Transverse colon (tissue), 4 donors: Measurements from ENCODE around the gene CST7. TPM values are rescaled to one million over a fixed set of nuclear protein-coding genes. Genes with fewer than 3 reads are reported as not detected.

Experiments used
- DNase-seq: peaks from one replicate; pipeline ENCODE4 v3.0.0-alpha.2; 2019
- H3K27ac ChIP-seq, 4 donors: fragments of 200-600 bp; sonication (generic); 2 replicates each; pipeline ENCODE4 v1.5.1; 2016 to 2018; ENCODE audit warnings: inconsistent platforms in 4 of 4
- H3K27me3 ChIP-seq: fragments of 200-600 bp; sonication (generic); 2 replicates; pipeline ENCODE4 v1.5.1; 2017; ENCODE audit warnings: inconsistent platforms
- H3K36me3 ChIP-seq, 4 donors: fragments of 200-600 bp; sonication (generic); 2 replicates each; pipeline ENCODE4 v1.5.1; 2017 to 2019; ENCODE audit warnings: inconsistent platforms in 4 of 4
- H3K4me1 ChIP-seq, 4 donors: fragments of 200-600 bp; sonication (generic); 2 replicates each; pipeline ENCODE4 v1.5.1; 2017 to 2020; ENCODE audit warnings: inconsistent platforms in 4 of 4
- H3K4me3 ChIP-seq, 4 donors: fragments of 200-600 bp; sonication (generic); 1 replicate in 1 of 4; 2 replicates in 3 of 4; pipeline versions ENCODE4 v1.5.1 to v1.6.1; 2017 to 2019; ENCODE audit warnings: inconsistent platforms in 4 of 4
- H3K9me3 ChIP-seq, 2 donors: fragments of 200-600 bp; sonication (generic); 2 replicates each; pipeline ENCODE4 v1.5.1; 2017 to 2019; ENCODE audit warnings: inconsistent platforms in 2 of 2
- CTCF ChIP-seq, 5 experiments: fragments of 200-600 bp in 3 of 5; fragments of 450-650 bp in 2 of 5; sonication (generic) in 3 of 5; IDR thresholded peaks; 1 replicate in 2 of 5; 2 replicates in 3 of 5; pipeline ENCODE4 v1.5.1; 2016 to 2017; ENCODE audit warnings: antibody characterized with exemption in 5 of 5, inconsistent platforms in 3 of 5, mild to moderate bottlenecking in 2 of 5, moderate library complexity in 1 of 5
- EP300 ChIP-seq: sonication (generic); formaldehyde crosslinking; IDR thresholded peaks from one replicate; pipeline ENCODE4 v1.6.1; 2017; ENCODE audit warnings: antibody characterized with exemption, low read depth
- POLR2A ChIP-seq: fragments of 450-650 bp; IDR thresholded peaks from one replicate; pipeline ENCODE4 v1.6.1; 2016; ENCODE audit warnings: antibody characterized with exemption, mild to moderate bottlenecking, moderate library complexity
- POLR2AphosphoS5 ChIP-seq, 3 donors: sonication (generic); formaldehyde crosslinking; IDR thresholded peaks; one replicate each; pipeline ENCODE4 v1.6.1; 2016; ENCODE audit warnings: antibody characterized with exemption in 3 of 3
- WGBS, 2 donors: methylation state at CpG; one replicate each; pipeline ENCODE4 v1.1.5; 2018; ENCODE audit warnings: low coverage in 1 of 2; 5-methylcytosine and 5-hydroxymethylcytosine counted together
- in situ Hi-C, 4 donors: fragments of 200-750 bp; cut with MboI; loops; one replicate each; pipeline versions ENCODE4 v1.15.0 to v1.15.1; 2017; ENCODE audit warnings: low sequenced_read_pairs in 3 of 4, low pct_ligation_motif_present in 1 of 4, low pct_unique_long_range_greater_than_20kb in 1 of 4
- intact Hi-C: fragments of 100-400 bp; cut with DNase I; formaldehyde crosslinking; loops from one replicate; pipeline ENCODE4 v1.15.1; 2023; ENCODE audit warnings: low total_unique reads
- total RNA-seq, 4 donors: library from RNA; depleted of rRNA; stranded (reverse); fragments of >200 nt; gene quantifications; one replicate each; pipeline ENCODE4 v1.1.0, GENCODE V29; 2016

The CST7 gene
- total RNA-seq, 4 donors from 2014 or later = 3.2 to 3.3 TPM; not detected in 2

DNA sequence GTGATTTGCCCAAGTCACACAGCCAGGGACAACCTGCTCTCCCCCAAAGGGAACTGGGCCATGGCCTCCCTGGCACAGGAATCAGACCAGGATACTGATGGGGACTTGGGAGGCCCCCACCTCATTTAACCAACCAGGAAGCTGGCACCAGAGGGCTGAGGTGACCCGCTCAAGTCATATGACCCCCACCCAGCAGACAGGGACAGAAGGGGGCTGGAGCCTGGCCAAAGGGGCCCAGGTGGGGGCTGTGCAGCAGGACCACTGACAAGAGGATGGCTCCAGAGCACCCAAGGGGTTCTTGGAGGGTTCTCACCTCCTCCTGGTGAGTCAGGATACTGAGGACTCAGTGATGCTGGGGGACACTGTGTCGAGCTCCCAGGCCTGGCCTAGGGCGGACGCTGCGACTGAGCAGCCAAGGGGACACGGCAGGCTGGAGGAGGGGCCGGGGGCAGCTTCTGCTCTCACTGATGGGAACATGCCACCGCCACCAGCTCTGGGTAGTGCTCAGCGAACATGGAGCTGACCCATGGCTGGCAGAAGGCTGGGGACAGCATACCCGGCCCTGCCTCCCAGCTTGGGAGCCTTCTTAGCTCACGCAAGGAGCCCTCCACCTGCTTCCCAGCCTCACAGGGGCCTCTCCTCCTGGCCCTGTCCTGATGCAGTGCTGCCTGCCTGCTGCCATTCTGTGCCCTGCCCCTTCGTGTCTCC is 1.2 kb downstream of the CST7 start:
- in situ Hi-C loops (no loop called here), intact Hi-C loops (loop anchor here (10.0 kb wide), 1 partner anchor 1705 kb away; no protein-coding TSS in a partner anchor)
- Histone ChIP-seq H3K9me3 (peaks cover 0 to 7% of the 10 kb centered on the region in 2 donors), H3K27ac (peak overlapping the region in 3 of 4 donors; percentile 1 to 60 (median 21)), H3K36me3 (no peaks in the 10 kb centered on the region), H3K4me3 (peak overlapping the region in 2 of 4 donors; percentile 10 to 32), H3K4me1 (peaks cover 0 to 2% (median 0%) of the 10 kb centered on the region in 4 donors), H3K27me3 (peaks cover 4% of the 10 kb centered on the region)
- WGBS, 2 donors = 76% methylated on average over 10 of the region's 12 CpGs; no CpG with 5 or more reads in 1 of the 2 donors
- DNase-seq = no peak
- TF ChIP-seq EP300 (no peak), POLR2AphosphoS5 (IDR thresholded peaks at IDR 0.05) (no peak), POLR2A (no peak), CTCF (IDR thresholded peaks at IDR 0.05) (no peak)

DNA sequence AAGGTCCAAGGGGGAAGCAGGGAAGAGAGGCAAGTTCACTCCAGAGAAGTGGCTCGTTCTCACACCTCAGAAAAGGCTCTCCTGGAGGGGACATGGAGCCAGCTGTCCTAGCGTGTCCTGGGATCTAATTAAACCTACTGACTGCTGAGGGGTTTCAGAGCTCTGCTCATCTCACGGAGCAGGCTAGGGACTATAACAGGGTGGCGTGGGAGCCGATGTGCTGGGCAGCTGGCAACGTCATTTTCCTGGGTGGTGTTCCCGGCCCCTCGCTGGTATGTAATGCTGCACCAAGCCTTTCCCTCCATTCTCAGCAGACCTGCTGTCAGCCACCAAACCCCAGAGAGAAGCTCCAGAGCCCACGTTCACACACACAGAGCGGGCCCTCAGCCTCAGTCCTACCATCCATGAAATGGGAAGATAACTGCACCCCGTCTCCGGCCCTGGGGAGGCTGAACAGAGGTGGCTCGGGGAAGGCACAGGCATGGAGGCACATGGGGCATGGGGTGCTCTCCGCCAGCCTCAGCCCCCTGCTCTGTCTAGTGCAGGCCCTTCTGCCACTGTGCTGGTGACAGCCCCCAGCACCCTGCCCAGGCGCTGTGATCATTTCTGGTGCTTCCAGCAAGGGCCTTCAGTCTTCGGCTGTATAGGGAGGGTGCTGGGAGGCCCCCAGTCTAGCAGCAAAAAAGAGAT is 1.9 kb downstream of the CST7 start:
- Histone ChIP-seq H3K27me3 (peaks cover 4% of the 10 kb centered on the region), H3K36me3 (no peaks in the 10 kb centered on the region), H3K27ac (peak overlapping the region in 2 of 4 donors; percentile 21 to 60), H3K4me3 (peak overlapping the region in 1 of 4 donors; percentile 32), H3K9me3 (peaks cover 0 to 7% of the 10 kb centered on the region in 2 donors), H3K4me1 (peaks cover 0 to 2% (median 0%) of the 10 kb centered on the region in 4 donors)
- in situ Hi-C loops = no loop called here
- TF ChIP-seq POLR2A (no peak), EP300 (no peak), POLR2AphosphoS5 (IDR thresholded peaks at IDR 0.05) (no peak), CTCF (IDR thresholded peaks at IDR 0.05) (no peak)
- no peak for DNase-seq
- intact Hi-C loops = loop anchor here (10.0 kb wide), 1 partner anchor 1706 kb away; no protein-coding TSS in a partner anchor
- WGBS, 2 donors = 78% methylated on average over 16 of the region's 16 CpGs; no CpG with 5 or more reads in 1 of the 2 donors

- intact Hi-C loops = loop anchor here (10.0 kb wide), 1 partner anchor 1707 kb away; no protein-coding TSS in a partner anchor
These were observed 2.5 kb downstream of the CST7 start for GRCh38 chr20:24951536-24952083.

More at GRCh38 chr20:24951536-24952083, 2.5 kb downstream of the CST7 start:
- in situ Hi-C loops = no loop called here
- Histone ChIP-seq H3K4me1 (peaks cover 0 to 2% (median 0%) of the 10 kb centered on the region in 4 donors), H3K27me3 (peaks cover 4% of the 10 kb centered on the region), H3K36me3 (no peaks in the 10 kb centered on the region), H3K4me3 (no peak overlapping the region), H3K9me3 (peaks cover 0 to 2% of the 10 kb centered on the region in 2 donors), H3K27ac (no peak overlapping the region)
- DNase-seq = no peak
- TF ChIP-seq CTCF (IDR thresholded peaks at IDR 0.05) (no peak), POLR2A (no peak), EP300 (no peak), POLR2AphosphoS5 (IDR thresholded peaks at IDR 0.05) (no peak)
- 20 to 66% methylated on average over 1 to 11 of the region's 11 CpGs for WGBS, 2 donors
